BJ (cell line): Measurements from ENCODE around the gene SERPIND1. TPM values are rescaled to one million over a fixed set of nuclear protein-coding genes. Genes with fewer than 3 reads are reported as not detected.
"Not testable (repeated sequence)": the region's sequence is repeated elsewhere in the genome, so short reads cannot be mapped to it uniquely, and the experiment has no call there.

Source experiments
- CTCF ChIA-PET: fragments of 350-600 bp; formaldehyde crosslinking; extraction: SDS; loops from one replicate; lab custom pipeline; 2021; ENCODE audit warnings: antibody characterized with exemption, inconsistent platforms; lab: Yijun Ruan, JAX
- POLR2A ChIA-PET: fragments of 300-600 bp; sonication (Branson Sonifier 250); formaldehyde crosslinking; extraction: SDS; loops from one replicate; lab custom pipeline; 2021; ENCODE audit warnings: antibody characterized with exemption; lab: Charles Lee
- DNase-seq: peaks from one replicate; pipeline ENCODE4 v3.0.0-alpha.2; 2011; ENCODE audit warnings: low read depth
- H3K27me3 ChIP-seq: 2 replicates; pipeline ENCODE4 v1.6.0; 2011; ENCODE audit warnings: low read length; ENCODE audit not compliant: control insufficient read depth, insufficient read depth
- H3K36me3 ChIP-seq: 2 replicates; pipeline ENCODE4 v1.5.1; 2011; ENCODE audit warnings: low read length; ENCODE audit not compliant: control insufficient read depth, insufficient read depth
- H3K4me3 ChIP-seq: 2 replicates; pipeline ENCODE4 v1.5.1; 2011; ENCODE audit warnings: low read depth, mild to moderate bottlenecking, control low read depth, low read length
- polyA plus RNA-seq: library from polyadenylated mRNA; depleted of rRNA; stranded (reverse); fragments of >200 nt; gene quantifications from 2 replicates; pipeline ENCODE4 v1.2.3, GENCODE V29; 2011
- TF ChIP-seq, protein P1 (sequence below): IDR thresholded peaks from 2 replicates; pipeline ENCODE4 v1.5.1; 2011; ENCODE audit warnings: low read depth, mild to moderate bottlenecking, control low read depth, inconsistent platforms, low read length, moderate library complexity; ENCODE audit not compliant: insufficient read depth

Gene SERPIND1
- polyA plus RNA-seq, 1 experiment: not detected

DNA sequence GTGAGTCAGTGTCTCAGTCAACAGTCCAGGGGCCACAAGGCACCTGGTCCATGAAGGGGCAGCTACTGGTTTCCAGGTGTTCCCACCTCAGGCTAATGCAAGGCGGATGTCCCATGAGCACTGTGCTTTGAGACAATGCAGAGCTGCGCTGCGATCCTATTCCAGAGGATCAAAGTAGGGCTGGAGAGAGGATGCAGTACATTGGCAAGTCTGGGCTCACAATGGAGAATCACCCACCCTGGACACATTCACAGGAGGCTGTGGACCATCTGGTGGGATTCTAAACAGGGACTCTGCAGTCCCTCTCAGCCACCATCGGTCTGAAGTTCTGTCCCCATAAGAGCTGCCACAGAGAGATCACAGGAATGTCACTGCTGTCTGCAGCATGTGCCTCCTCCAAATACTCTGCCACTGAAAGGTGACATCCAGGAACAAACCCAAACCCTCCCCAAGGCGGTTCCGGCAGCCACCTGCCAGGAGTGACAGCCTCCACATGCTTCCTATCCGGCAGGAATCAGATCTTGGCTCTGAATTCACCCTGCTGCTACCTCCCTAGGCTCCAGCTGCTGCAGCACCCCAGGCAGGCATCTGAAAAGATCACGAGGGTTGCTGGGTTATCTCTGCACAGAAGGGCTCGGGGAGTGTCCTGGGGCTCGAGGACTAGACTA is 45.3 kb upstream of the SERPIND1 start:
- no peak for DNase-seq
- Histone ChIP-seq H3K27me3 (no peaks in the 10 kb centered on the region), H3K4me3 (no peak overlapping the region), H3K36me3 (peaks cover 16% of the 10 kb centered on the region)
- TF ChIP-seq, protein P1, sequence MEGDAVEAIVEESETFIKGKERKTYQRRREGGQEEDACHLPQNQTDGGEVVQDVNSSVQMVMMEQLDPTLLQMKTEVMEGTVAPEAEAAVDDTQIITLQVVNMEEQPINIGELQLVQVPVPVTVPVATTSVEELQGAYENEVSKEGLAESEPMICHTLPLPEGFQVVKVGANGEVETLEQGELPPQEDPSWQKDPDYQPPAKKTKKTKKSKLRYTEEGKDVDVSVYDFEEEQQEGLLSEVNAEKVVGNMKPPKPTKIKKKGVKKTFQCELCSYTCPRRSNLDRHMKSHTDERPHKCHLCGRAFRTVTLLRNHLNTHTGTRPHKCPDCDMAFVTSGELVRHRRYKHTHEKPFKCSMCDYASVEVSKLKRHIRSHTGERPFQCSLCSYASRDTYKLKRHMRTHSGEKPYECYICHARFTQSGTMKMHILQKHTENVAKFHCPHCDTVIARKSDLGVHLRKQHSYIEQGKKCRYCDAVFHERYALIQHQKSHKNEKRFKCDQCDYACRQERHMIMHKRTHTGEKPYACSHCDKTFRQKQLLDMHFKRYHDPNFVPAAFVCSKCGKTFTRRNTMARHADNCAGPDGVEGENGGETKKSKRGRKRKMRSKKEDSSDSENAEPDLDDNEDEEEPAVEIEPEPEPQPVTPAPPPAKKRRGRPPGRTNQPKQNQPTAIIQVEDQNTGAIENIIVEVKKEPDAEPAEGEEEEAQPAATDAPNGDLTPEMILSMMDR: no peak
- POLR2A ChIA-PET: no interaction called here
- CTCF ChIA-PET: interaction anchor here (0.8 kb wide), 1 partner anchor 13 kb away, joined by 3 read pairs; no protein-coding TSS in a partner anchor

DNA sequence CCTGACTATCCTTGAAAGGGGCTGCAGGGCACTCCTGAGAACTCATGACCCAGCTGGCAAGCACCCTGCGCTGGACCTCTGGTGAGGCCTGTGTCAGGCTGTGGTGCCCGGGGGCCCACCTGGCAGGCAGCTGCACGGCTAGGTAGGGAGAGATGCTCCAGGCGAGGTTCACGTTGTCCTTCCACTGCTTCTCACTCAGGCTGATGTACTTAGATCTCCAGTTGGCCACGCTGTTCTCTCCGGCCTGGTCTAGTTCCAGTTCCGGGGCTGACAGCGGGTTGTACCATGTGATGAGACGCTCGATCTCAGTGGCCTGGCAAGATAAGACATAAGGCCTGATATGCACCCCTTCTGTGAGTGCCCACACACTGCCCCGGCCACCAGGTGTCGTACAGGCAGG is 44.7 kb upstream of the SERPIND1 start:
- CTCF ChIA-PET: no interaction called here
- TF ChIP-seq, protein P1: no peak
- Histone ChIP-seq H3K36me3 (peaks cover 16% of the 10 kb centered on the region), H3K4me3 (no peak overlapping the region), H3K27me3 (no peaks in the 10 kb centered on the region)
- DNase-seq: no peak
- POLR2A ChIA-PET: no interaction called here

DNA sequence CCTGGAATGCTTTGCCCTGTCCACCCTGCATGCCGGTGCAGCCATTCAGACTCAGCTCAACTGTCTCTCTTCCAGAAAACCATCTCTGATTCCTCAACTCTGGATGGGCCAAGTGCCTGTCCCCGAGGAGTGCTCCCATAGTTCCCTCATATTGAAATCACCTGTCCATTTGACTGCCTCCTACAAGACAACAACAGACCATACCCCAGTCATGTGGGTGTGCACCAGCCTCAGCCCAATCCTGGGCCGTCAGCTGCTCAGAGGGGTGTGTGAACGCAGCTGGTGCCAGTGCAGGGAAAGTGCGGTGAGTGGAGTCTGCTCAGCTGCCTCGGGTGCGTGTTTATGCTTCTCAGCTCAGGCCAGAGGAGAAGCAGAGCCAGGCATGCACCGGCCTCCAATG is 41.5 kb upstream of the SERPIND1 start:
- H3K36me3 ChIP-seq: peaks cover 12% of the 10 kb centered on the region
- CTCF ChIA-PET: interaction anchor here (3.7 kb wide), 1 partner anchor 9 kb away, joined by 14 read pairs; no protein-coding TSS in a partner anchor
- H3K4me3 ChIP-seq, POLR2A ChIA-PET, H3K27me3 ChIP-seq, DNase-seq: not testable (repeated sequence)

DNA sequence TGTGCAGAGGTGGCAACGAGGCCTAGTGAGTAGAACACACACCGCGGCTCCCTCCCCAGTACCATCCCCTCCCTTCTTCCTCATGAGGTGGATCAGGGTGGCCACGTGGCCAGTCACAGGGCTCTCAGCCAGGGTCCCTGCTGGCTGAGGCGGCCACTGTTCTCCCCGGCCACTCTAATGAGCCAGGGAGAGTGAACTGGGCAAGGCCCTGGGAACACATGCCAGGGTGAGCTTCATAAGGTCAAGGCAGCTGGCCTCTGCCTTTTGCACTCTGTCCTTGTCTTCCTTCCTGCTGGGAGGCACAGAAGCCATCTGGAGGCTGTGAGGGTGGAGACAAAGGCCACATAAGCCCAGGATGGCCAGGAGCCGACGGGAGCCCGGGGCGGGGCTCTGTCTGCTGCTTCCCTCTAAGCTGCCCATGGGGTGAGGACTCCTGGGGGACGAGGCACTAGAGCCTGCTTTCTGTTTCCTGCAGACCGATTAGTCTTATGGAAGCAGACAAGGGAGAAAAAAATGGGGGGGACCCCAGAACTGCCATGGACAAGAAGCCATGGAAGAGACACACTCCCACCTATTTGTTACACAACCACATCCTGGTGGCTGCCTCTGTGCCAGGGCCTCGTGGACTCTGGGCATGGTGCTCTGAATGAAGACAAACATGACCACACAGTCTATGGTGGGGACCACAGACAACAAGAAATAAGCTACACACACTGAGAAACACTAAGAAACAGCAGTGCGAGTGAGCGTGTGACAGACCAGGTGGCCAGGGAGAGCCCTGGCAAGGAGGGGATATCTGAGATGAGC is 38.4 kb upstream of the SERPIND1 start:
- H3K36me3 ChIP-seq, H3K27me3 ChIP-seq, POLR2A ChIA-PET, H3K4me3 ChIP-seq, DNase-seq, CTCF ChIA-PET: not testable (repeated sequence)

DNA sequence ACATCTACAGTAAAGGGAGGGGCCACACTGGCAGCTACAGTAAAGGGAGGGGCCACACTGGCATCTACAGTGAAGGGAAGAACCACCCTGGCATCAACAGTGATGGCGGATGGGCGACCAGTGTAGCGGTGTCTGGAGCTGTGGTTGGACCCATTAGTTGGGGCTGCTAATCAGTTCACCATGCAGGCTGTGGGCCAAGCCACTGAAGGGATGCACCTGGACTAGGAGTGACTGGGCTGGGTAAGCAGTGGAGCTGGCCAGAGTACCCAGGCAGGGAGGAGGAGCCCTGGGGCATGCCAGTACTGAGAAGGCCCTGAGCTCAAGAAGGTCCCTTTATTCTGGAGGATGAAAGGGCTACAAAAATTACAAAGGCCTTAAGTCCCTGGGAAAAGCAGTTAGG is 37.0 kb upstream of the SERPIND1 start:
- H3K27me3 ChIP-seq, H3K36me3 ChIP-seq, DNase-seq, POLR2A ChIA-PET, CTCF ChIA-PET, H3K4me3 ChIP-seq: not testable (repeated sequence)

DNA sequence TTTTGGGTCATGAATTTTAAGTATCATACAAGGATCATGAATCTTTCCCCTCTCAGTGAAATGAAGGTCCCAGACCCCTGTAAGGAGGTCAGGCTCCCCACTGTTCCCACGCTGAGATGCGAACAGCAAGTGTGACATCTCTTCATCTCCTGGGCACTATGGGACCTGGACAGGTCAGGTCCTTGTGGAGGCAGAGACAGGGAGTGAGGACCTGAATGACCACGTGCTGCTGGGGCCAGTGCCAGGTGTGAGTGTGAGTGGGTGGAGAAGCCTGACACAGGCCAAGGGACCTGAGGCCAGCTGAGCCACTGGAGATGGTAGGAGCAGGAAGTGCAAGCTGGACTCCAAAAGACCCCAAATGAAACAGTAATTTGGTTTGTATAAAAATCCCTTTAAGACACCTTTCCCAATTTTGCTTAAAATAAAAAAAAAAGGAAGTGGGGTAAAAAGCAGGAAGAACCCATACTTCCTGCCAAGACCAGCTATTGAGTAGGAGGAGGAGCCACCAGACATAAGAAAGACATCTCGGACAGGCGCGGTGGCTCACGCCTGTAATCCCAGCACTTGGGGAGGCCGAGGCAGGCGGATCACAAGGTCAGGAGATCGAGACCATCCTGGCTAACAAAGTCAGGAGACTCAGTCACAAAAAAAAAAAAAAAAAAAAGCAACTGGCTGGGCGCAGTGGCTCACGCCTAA is 35.4 kb upstream of the SERPIND1 start:
- ChIA-PET CTCF (no interaction called here), POLR2A (no interaction called here)
- TF ChIP-seq, protein P1: no peak
- Histone ChIP-seq H3K27me3 (no peaks in the 10 kb centered on the region), H3K4me3 (no peak overlapping the region), H3K36me3 (peaks cover 6% of the 10 kb centered on the region)
- DNase-seq: no peak
